H1 (cell line): ENCODE data around the gene IRF2BP2. TPM values are rescaled to one million over a fixed set of nuclear protein-coding genes. Genes with fewer than 3 reads are reported as not detected.
A peak's percentile ranks its signal among the peaks of the same experiment; 100 is the strongest.

ENCODE experiments used
- CTCF ChIA-PET: fragments of 300-600 bp; sonication (Branson Sonifier 250); formaldehyde crosslinking; loops from one replicate; lab custom pipeline; 2021; ENCODE audit not compliant: partially characterized antibody; lab: Charles Lee
- POLR2A ChIA-PET: fragments of 300-600 bp; sonication (Branson Sonifier 250); formaldehyde crosslinking; loops from one replicate; lab custom pipeline; 2021; ENCODE audit warnings: inconsistent platforms; ENCODE audit not compliant: partially characterized antibody; lab: Charles Lee
- DNase-seq, 2 experiments: peaks; one replicate each; pipeline versions ENCODE4 v3.0.0 to v3.0.0-alpha.2; 2010 to 2022; ENCODE audit warnings: low spot score in 2 of 2, low read depth in 1 of 2, mixed read lengths in 1 of 2
- FAIRE-seq: peaks from 2 replicates; lab custom pipeline; 2011; peaks lifted over from hg19 to GRCh38; lab: Jason Lieb, UNC
- H2AFZ ChIP-seq: 2 replicates; pipeline ENCODE4 v1.8.1; 2012; ENCODE audit warnings: low read length, inconsistent platforms
- H2AK5ac ChIP-seq: 2 replicates; pipeline ENCODE4 v1.6.1; 2013; ENCODE audit warnings: low read depth, low read length
- H2BK120ac ChIP-seq: replicated peaks from 2 replicates; pipeline ENCODE3; 2013; ENCODE audit warnings: low read depth, low read length, inconsistent platforms
- H2BK12ac ChIP-seq: 2 replicates; pipeline ENCODE4 v1.6.1; 2013; ENCODE audit warnings: low read depth, low read length
- H2BK15ac ChIP-seq: 2 replicates; pipeline ENCODE4 v1.6.1; 2013; ENCODE audit warnings: low read length
- H2BK20ac ChIP-seq: 2 replicates; pipeline ENCODE4 v1.6.1; 2013; ENCODE audit warnings: low read length
- H2BK5ac ChIP-seq: 2 replicates; pipeline ENCODE4 v1.6.1; 2013; ENCODE audit warnings: low read depth, low read length
- H3K14ac ChIP-seq: 2 replicates; pipeline ENCODE4 v1.6.1; 2013; ENCODE audit warnings: inconsistent platforms; ENCODE audit not compliant: insufficient read length
- H3K18ac ChIP-seq: 2 replicates; pipeline ENCODE4 v1.6.1; 2013; ENCODE audit warnings: low read length; ENCODE audit errors: extremely low read depth
- H3K23ac ChIP-seq: 2 replicates; pipeline ENCODE4 v1.6.1; 2013; ENCODE audit warnings: inconsistent platforms; ENCODE audit not compliant: insufficient read length
- H3K23me2 ChIP-seq: 2 replicates; pipeline ENCODE4 v1.6.1; 2013; ENCODE audit warnings: low read depth, low read length
- H3K27ac ChIP-seq: 2 replicates; pipeline ENCODE4 v1.6.1; 2011; ENCODE audit warnings: low read depth, low read length, inconsistent platforms
- H3K27me3 ChIP-seq, 4 experiments: replicated peaks in 1 of 4; 1 replicate in 1 of 4; 2 replicates in 3 of 4; pipeline versions ENCODE4 v1.6.1 to v1.8.1; 2011 to 2013; ENCODE audit warnings: low read length in 3 of 4, mild to moderate bottlenecking in 3 of 4, inconsistent platforms in 2 of 4, mixed read lengths in 2 of 4, moderate library complexity in 1 of 4; ENCODE audit not compliant: control insufficient read depth in 3 of 4, insufficient read depth in 3 of 4; ENCODE audit errors: extremely low read depth in 1 of 4
- H3K36me3 ChIP-seq, 4 experiments: 2 replicates each; pipeline versions ENCODE4 v1.6.1 to v1.8.1; 2011 to 2013; ENCODE audit warnings: mild to moderate bottlenecking in 4 of 4, low read length in 3 of 4, moderate library complexity in 2 of 4, control low read depth in 1 of 4, inconsistent platforms in 1 of 4; ENCODE audit not compliant: insufficient read depth in 4 of 4, control insufficient read depth in 2 of 4
- H3K4ac ChIP-seq: replicated peaks from 2 replicates; pipeline ENCODE3; 2013; ENCODE audit warnings: low read length, low read depth, mixed read lengths, inconsistent platforms; ENCODE audit not compliant: insufficient read length
- H3K4me1 ChIP-seq, 4 experiments: replicated peaks in 1 of 4; 1 replicate in 1 of 4; 2 replicates in 3 of 4; pipeline versions ENCODE4 v1.6.1 to v1.8.1; 2011 to 2013; ENCODE audit warnings: low read length in 3 of 4, inconsistent platforms in 2 of 4, mixed read lengths in 1 of 4; ENCODE audit not compliant: insufficient read depth in 4 of 4, control insufficient read depth in 3 of 4
- H3K4me2 ChIP-seq, 2 experiments: 2 replicates each; pipeline versions ENCODE4 v1.6.1 to v1.8.1; 2011 to 2013; ENCODE audit warnings: low read depth in 2 of 2, low read length in 2 of 2, control low read depth in 1 of 2, inconsistent platforms in 1 of 2, mild to moderate bottlenecking in 1 of 2; ENCODE audit not compliant: insufficient read depth in 1 of 2
- H3K4me3 ChIP-seq, 4 experiments: fragments of 200-600, 300-600 bp in 1 of 4; sonication (generic), shearing (Covaris generic), sonication (Bioruptor Twin) in 1 of 4; 2 replicates each; pipeline versions ENCODE4 v1.5.1 to v1.8.1; 2011 to 2016; ENCODE audit warnings: low read length in 4 of 4, low read depth in 3 of 4, control low read depth in 2 of 4, inconsistent platforms in 2 of 4, mild to moderate bottlenecking in 2 of 4, mixed read lengths in 1 of 4, moderate library complexity in 1 of 4; ENCODE audit not compliant: insufficient read depth in 2 of 4; ENCODE audit errors: extremely low read depth in 1 of 4
- H3K56ac ChIP-seq: replicated peaks from 2 replicates; pipeline ENCODE3; 2013; ENCODE audit warnings: low read depth, mild to moderate bottlenecking, mixed read lengths, low read length, inconsistent platforms; ENCODE audit not compliant: insufficient read length
- H3K79me1 ChIP-seq: 2 replicates; pipeline ENCODE4 v1.6.1; 2013; ENCODE audit warnings: low read depth, low read length, control low read depth
- H3K79me2 ChIP-seq, 2 experiments: 2 replicates each; pipeline versions ENCODE4 v1.6.1 to v1.8.1; 2012 to 2013; ENCODE audit warnings: low read length in 2 of 2, mild to moderate bottlenecking in 2 of 2, inconsistent platforms in 1 of 2; ENCODE audit not compliant: insufficient read depth in 2 of 2, control insufficient read depth in 1 of 2
- H3K9ac ChIP-seq, 4 experiments: replicated peaks in 1 of 4; 1 replicate in 1 of 4; 2 replicates in 3 of 4; pipeline versions ENCODE4 v1.6.1 to v1.8.1; 2011 to 2013; ENCODE audit warnings: low read depth in 3 of 4, low read length in 3 of 4, control low read depth in 2 of 4, mild to moderate bottlenecking in 2 of 4, moderate library complexity in 2 of 4, inconsistent platforms in 1 of 4; ENCODE audit errors: extremely low read depth in 1 of 4
- H3K9me3 ChIP-seq, 2 experiments: 2 replicates each; pipeline versions ENCODE4 v1.6.1 to v1.8.1; 2012 to 2013; ENCODE audit warnings: mild to moderate bottlenecking in 2 of 2, moderate library complexity in 2 of 2, control low read depth in 1 of 2, inconsistent platforms in 1 of 2, low read depth in 1 of 2, low read length in 1 of 2, mixed read lengths in 1 of 2; ENCODE audit not compliant: insufficient read depth in 2 of 2
- H4K20me1 ChIP-seq, 2 experiments: replicated peaks in 1 of 2; 2 replicates each; pipeline versions ENCODE3 to v1.8.1; 2011 to 2013; ENCODE audit warnings: inconsistent platforms in 2 of 2, low read length in 2 of 2, mild to moderate bottlenecking in 1 of 2; ENCODE audit not compliant: insufficient read depth in 2 of 2, control insufficient read depth in 1 of 2
- H4K5ac ChIP-seq: 2 replicates; pipeline ENCODE4 v1.6.1; 2013; ENCODE audit warnings: low read length, low read depth, mixed read lengths, inconsistent platforms; ENCODE audit not compliant: insufficient read length
- H4K8ac ChIP-seq: 2 replicates; pipeline ENCODE4 v1.8.0; 2013; ENCODE audit warnings: mild to moderate bottlenecking, moderate library complexity, low read length, inconsistent platforms; ENCODE audit not compliant: insufficient read depth; ENCODE audit errors: extremely low read depth
- H4K91ac ChIP-seq: replicated peaks from 2 replicates; pipeline ENCODE3; 2013; ENCODE audit warnings: low read length, mixed read lengths, inconsistent platforms; ENCODE audit not compliant: insufficient read length
- CHD2 ChIP-seq: IDR thresholded peaks from 2 replicates; pipeline ENCODE4 v1.6.1; 2012; ENCODE audit warnings: low read length, improper control_type of control experiment
- EZH2 ChIP-seq: fragments of 200-600 bp; sonication (generic); IDR thresholded peaks from 2 replicates; pipeline ENCODE4 v1.7.1; 2012; ENCODE audit warnings: low read depth, mild to moderate bottlenecking, moderate library complexity, low read length, inconsistent platforms; ENCODE audit not compliant: severe bottlenecking
- GABPA ChIP-seq: IDR thresholded peaks from 2 replicates; pipeline ENCODE4 v1.6.1; 2011; ENCODE audit warnings: mild to moderate bottlenecking, low read length, moderate library complexity, borderline replicate concordance; ENCODE audit not compliant: insufficient read depth
- HDAC6 ChIP-seq: IDR thresholded peaks from one replicate; pipeline ENCODE4 v1.7.1; 2012; ENCODE audit warnings: low read depth, mild to moderate bottlenecking, inconsistent platforms, low read length, moderate library complexity
- PHF8 ChIP-seq: fragments of 200-600 bp; sonication (generic); conservative IDR thresholded peaks from 2 replicates; pipeline ENCODE4 v1.7.1; 2012; ENCODE audit warnings: low read depth, mild to moderate bottlenecking, inconsistent platforms, low read length, moderate library complexity
- RBBP5 ChIP-seq: IDR thresholded peaks from 2 replicates; pipeline ENCODE4 v1.7.1; 2012; ENCODE audit warnings: low read depth, mild to moderate bottlenecking, inconsistent platforms, low read length, moderate library complexity, borderline replicate concordance
- SAP30 ChIP-seq: fragments of 300-600 bp; sonication (generic); IDR thresholded peaks from 2 replicates; pipeline ENCODE4 v1.7.1; 2012; ENCODE audit warnings: low read length, moderate library complexity, mild to moderate bottlenecking, inconsistent platforms; ENCODE audit not compliant: insufficient read depth, insufficient replicate concordance
- SIRT6 ChIP-seq: IDR thresholded peaks from one replicate; pipeline ENCODE4 v1.7.1; 2012; ENCODE audit warnings: low read length, inconsistent platforms
- TAF1 ChIP-seq: IDR thresholded peaks from 2 replicates; pipeline ENCODE4 v1.6.1; 2011; ENCODE audit warnings: mild to moderate bottlenecking, low read depth, low read length
- USF2 ChIP-seq: IDR thresholded peaks from 2 replicates; pipeline ENCODE4 v1.6.1; 2011; ENCODE audit warnings: low read length, improper control_type of control experiment
- WGBS, 2 experiments: shearing (Covaris generic) in 1 of 2; methylation state at CpG; one replicate each; pipeline versions ENCODE4 v1.1.6 to v1.1.7; 2013 to 2015; ENCODE audit warnings: low lambda C conversion rate in 2 of 2, mixed read lengths in 2 of 2, inconsistent platforms in 1 of 2, low coverage in 1 of 2, missing lambda C conversion rate in 1 of 2; ENCODE audit not compliant: insufficient replicate concordance in 2 of 2, insufficient coverage in 1 of 2, insufficient read length in 1 of 2; ENCODE audit errors: extremely low coverage in 1 of 2, missing lambda C conversion rate in 1 of 2; 5-methylcytosine and 5-hydroxymethylcytosine counted together
- polyA plus RNA-seq, 7 experiments: library from polyadenylated mRNA; depleted of rRNA in 3 of 7; stranded (reverse) in 5 of 7; unstranded in 2 of 7; fragments of >200 nt in 5 of 7; fragments of 200-250 nt in 2 of 7; gene quantifications; 1 replicate in 5 of 7; 2 replicates in 1 of 7; 4 replicates in 1 of 7; pipeline versions ENCODE4 v1.2.1 to v1.2.3, GENCODE V29; 2011 to 2013; ENCODE audit warnings: missing spikeins in 2 of 7, mixed read lengths in 2 of 7
- total RNA-seq: library from RNA; stranded (reverse); fragmentation: NEBNext Ultra II Directional; extraction: Animal tissue kit (Norgen Biotek cat#: 25700); gene quantifications from 2 replicates; pipeline ENCODE4 v1.2.1, GENCODE V29; 2021

IRF2BP2 gene
- total and polyA plus RNA-seq, 2 of the 8 experiments (the other 6 are each of a cell fraction or from before 2014, with no cell fraction given), result 24.9 to 67.5 TPM

GRCh38 chr1:234613128-234613875, 3.3 kb upstream of the IRF2BP2 start:
- Histone ChIP-seq H3K14ac (no peak overlapping the region), H3K79me2 (peaks cover 2 to 9% of the 10 kb centered on the region in 2 experiments; a peak in 3 of 4 replicates), H3K27me3 (no peaks in the 10 kb centered on the region), H3K27ac (no peak overlapping the region), H4K5ac (no peak overlapping the region), H3K56ac (no peak overlapping the region), H2AFZ (peak overlapping the region; percentile 42; the same call in 1 of the 2 replicates), H3K23ac (no peak overlapping the region), H3K4me1 (peaks cover 9 to 18% (median 14%) of the 10 kb centered on the region in 4 experiments), H2AK5ac (no peak overlapping the region; the same call in 1 of the 2 replicates), H2BK15ac (no peak overlapping the region), H3K23me2 (peaks cover 3% of the 10 kb centered on the region; the same call in 1 of the 2 replicates), H2BK120ac (no peak overlapping the region), H2BK20ac (0 out of 2 replicates have a peak overlapping the region, but pooled peaks have one; percentile 13), H4K20me1 (peaks cover 0 to 2% of the 10 kb centered on the region in 2 experiments), H3K4me3 (no peak overlapping the region), H4K8ac (no peak overlapping the region), H3K4me2 (no peak overlapping the region), H2BK5ac (peak overlapping the region; percentile 46; the same call in 1 of the 2 replicates), H3K9ac (no peak overlapping the region), H2BK12ac (peak overlapping the region; percentile 23; the same call in 1 of the 2 replicates), H3K18ac (no peak overlapping the region), H3K79me1 (no peaks in the 10 kb centered on the region), H3K9me3 (no peaks in the 10 kb centered on the region), H4K91ac (no peak overlapping the region), H3K36me3 (no peaks in the 10 kb centered on the region), H3K4ac (no peak overlapping the region)
- 86% methylated on average over 12 of the region's 12 CpGs; no CpG with 5 or more reads in 1 of the 2 experiments for WGBS, 2 experiments
- FAIRE-seq (no peak), DNase-seq (no peak)
- POLR2A ChIA-PET, result interaction anchor here (1.1 to 2.6 kb wide), 7 partner anchors 9 to 471 kb away, joined by 3 to 12 read pairs (median 4); no protein-coding TSS in a partner anchor
- CTCF ChIA-PET, result interaction anchor here (0.6 to 2.3 kb wide), 7 partner anchors 35 to 480 kb away, joined by 3 to 11 read pairs (median 4); no protein-coding TSS in a partner anchor
- TF ChIP-seq SIRT6 (no peak), SAP30 (no peak), TAF1 (no peak), GABPA (no peak), EZH2 (no peak), CHD2 (no peak), HDAC6 (no peak), RBBP5 (no peak), USF2 (no peak), PHF8 (no peak)
